Myometrial cell (primary cell): Measurements from ENCODE around the gene PRKAR1B. TPM values are rescaled to one million over a fixed set of nuclear protein-coding genes. Genes with fewer than 3 reads are reported as not detected.

ENCODE experiments used
- total RNA-seq: library from RNA; depleted of rRNA; stranded (reverse); fragments of >200 nt; gene quantifications from 2 replicates; pipeline ENCODE4 v1.2.3, GENCODE V29; 2015

Gene PRKAR1B
- 20.9 and 25.7 TPM in 2 replicates for total RNA-seq

DNA sequence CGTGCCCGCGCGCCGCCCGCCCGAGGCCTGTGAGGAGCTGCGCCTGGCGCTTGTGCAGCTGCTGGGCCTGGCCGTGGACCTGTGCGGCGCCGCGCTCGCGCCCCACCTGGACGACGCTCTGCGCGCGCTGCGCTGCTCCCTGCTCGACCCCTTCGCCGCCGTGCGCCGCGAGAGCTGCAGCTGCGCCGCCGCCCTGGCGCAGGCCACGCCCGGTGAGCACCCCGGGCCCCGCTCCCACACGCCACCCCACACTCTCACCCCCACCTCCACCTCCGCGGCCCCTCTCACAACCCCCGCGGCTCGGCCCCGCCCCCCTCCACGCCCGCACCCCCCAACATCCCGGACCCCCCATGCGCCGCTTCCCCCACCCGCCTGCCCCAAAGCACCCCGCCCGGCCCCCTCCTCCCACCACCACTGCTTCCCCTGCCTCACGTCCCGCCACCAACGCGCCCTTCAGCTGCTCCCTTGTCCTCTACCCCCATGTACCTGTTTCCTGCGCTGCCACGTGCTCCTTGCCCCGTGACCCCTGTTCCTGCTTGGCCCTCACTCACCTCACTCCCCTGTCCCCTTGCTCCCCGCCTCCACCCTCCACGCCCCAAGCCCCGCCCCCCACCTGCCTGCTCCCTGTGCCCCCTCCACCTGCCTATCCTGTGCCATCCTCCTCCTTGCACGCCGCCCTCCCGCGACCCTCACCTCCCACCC is at the start of gene PRKAR1B:
PRKAR1B (minus strand) TSS at position 178 of the 702 bp plus-strand sequence. CDS start 15,776 bp downstream, outside the sequence.

DNA sequence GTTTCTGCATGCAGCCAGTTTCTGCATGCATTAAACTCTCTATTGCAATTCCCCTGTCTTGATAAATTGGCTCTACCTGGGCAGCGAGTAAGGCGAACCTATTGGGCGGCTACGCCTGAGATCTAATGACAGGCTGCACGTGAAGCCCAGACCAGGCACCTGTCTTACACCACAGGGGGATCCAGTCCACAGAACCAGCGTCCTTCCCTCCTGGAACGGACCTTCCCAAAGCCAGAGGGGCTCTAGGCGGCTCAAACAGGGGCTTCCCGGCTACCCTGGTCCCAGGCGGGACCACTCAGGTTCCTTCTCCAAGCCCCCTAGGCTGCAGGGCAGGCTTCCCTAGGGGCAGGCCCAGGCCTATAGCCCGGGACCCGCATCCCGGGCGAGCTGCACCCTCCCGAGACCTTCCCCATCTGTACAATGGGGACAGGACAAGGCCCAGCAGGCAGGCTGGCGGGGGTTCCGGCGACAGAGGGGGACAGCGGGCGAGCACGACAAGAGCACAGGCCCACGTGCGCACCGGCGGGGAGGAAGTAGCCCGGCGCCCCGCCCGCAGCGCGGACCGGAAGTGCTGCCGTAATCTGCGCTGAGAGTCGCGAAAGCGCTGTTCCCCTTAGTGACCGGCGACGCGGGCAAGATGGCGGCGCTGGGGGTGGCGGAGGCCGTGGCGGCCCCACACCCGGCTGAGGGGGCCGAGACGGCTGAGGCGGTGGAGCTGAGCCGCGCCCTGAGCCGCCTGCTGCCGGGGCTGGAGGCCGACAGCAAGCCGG is 812 bp downstream of the PRKAR1B start, which contains the start of gene DNAAF5:
DNAAF5 (plus strand) TSS at position 616 of the 770 bp plus-strand sequence; CDS start at position 638, 22 bp downstream.

DNA sequence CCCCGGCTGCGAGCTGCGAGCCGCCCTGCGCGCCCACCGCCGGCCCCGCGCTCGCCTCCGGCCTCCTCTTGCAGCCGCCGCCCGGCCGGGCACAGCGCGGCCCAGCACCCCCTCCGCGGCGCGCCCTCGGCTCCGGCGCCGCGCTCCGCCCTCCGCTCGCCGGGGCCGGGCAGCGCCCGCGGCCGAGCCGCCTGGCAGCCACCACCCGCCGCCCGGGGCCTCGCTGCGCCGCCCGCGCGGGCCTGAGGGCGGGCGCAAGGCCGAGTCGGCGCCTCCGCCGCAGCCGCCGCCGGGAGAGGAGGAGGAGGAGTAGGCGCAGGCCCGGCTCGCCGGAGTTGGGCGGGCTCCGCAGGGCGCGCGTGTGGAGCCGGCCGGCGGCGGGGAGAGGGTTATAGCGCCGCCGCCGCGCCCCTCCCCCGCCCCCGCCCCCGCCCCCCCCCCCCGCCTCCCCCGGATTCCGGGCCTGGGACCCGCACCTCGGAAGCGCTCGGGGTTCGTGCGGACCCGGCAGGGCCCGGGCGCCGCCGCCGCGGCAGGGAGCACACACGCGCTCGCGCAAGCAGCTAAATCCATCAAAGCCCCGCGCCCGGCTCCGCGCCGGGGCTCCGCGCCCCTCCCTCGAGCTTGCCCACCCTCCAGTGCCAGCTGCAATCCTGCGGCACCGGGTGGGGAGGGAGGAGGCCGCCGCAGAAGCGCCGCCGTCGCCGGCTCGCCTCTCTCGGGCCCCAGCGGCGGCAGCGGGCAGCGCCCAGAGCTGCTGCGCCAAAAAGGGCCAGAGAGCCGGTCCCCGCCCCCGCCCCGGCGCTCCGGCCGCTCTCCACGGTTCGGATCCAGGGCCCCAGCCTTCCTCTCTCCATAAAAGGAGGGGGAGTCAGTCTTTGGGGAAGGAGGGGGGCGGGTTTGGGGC is 207.3 kb downstream of the PRKAR1B start, which contains the start of gene PDGFA:
PDGFA (minus strand) TSS at position 363 of the 907 bp plus-strand sequence. CDS start 845 bp downstream, outside the sequence.

Other genes with a start within 250 kb of the PRKAR1B start
- gene PDGFA, start 207.4 kb downstream of the PRKAR1B start, total RNA-seq, result 10.4 and 11.3 TPM in 2 replicates
- gene DNAAF5, start 582 bp downstream of the PRKAR1B start, total RNA-seq, result 46.4 and 48.1 TPM in 2 replicates
- 89.7 and 118 TPM in 2 replicates for gene SUN1, start 105.2 kb upstream of the PRKAR1B start, total RNA-seq
- 18.4 and 23.6 TPM in 2 replicates for gene GET4, start 149.3 kb upstream of the PRKAR1B start, total RNA-seq
- 2.3 and 2.5 TPM in 2 replicates for gene ADAP1, start 227.4 kb upstream of the PRKAR1B start, total RNA-seq
- gene COX19, start 248.3 kb upstream of the PRKAR1B start, total RNA-seq, result 3.2 and 7.1 TPM in 2 replicates